GM12892 (cell line): ENCODE measurements around the gene PGP.

Source experiments
- POLR2A ChIP-seq: IDR thresholded peaks from 2 replicates; pipeline ENCODE4 v1.6.1; 2011; ENCODE audit warnings: low read depth, low read length, control low read depth
- POLR2AphosphoS5 ChIP-seq: IDR thresholded peaks from 2 replicates; pipeline ENCODE4 v1.6.1; 2011; ENCODE audit warnings: low read depth, low read length, control low read depth

GRCh38 chr16:2173916-2174315 is 40.7 kb downstream of the PGP start:
- no peak for TF ChIP-seq POLR2AphosphoS5
- TF ChIP-seq POLR2A, result no peak
